Middle frontal gyrus (tissue), 1 donor: ENCODE measurements around the gene CLK2.
"Not testable (repeated sequence)": the region's sequence is repeated elsewhere in the genome, so short reads cannot be mapped to it uniquely, and the experiment has no call there.

Source experiments
- DNase-seq: peaks from one replicate; pipeline ENCODE4 v3.0.0-alpha.2; 2015; ENCODE audit warnings: low spot score; ENCODE audit errors: extremely low spot score

Gene CLK2

DNA sequence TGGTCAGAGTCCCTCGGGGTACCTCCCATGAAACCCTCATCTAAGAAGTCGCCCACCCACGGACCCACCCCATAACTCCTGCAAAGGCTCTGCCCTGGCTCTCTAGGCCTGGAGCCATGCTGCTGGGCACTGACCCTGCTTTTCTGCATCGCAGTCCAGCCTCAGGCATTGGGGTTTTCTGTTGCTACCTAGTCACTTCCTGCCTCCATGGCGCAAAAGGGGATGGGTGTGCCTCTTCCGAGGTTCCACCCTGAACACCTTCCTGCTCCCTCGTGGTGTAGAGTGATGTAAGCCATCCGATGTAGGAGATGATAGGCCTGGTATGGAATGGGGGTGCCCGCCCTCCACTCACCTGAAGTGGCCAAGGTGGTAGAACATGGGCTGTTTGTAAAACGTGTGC, 58.6 kb downstream of the CLK2 start:
- DNase-seq: not testable (repeated sequence)
